Measurements from ENCODE around the gene TIMM50.

Gene TIMM50

DNA sequence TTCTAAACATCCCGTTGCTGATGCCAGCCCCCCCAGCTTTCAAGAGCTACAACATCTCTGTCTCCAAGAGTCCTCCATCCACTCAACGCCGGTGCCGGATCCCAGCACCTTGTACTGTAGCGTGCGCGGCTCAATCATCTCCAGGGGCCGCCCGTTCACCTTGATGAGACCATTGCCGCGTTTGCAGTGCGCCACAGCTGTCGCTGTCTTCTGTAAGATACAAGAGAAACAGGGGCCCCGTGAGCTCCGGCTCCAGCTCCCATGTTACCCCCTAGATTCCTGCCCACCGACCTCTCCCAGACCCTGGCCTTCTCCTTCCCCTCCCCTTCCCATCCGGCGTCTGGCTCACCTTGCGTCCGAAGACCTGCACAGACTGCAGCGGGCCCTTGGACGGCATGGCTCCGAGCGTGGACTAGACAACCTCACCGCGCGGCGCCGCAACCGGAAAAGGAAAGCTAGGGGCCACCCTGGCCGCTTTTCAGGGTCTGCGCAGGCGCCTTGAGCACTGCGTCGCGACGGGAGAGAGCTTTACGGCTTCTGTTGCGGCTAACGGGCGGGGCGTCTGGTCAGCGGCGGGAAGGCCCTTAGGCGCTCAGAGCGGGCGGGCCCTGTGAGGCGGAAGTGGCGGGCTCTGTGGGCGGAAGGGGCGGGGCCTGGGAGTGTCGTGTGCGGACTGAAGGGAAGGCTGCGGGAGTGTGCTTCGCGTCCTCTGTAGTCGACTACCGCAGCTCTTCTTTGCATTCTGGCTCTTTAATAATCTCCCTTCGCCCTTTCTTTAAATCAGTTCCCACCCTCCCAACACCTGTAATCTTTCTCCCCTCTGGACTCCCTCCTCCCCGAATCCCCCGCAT lies 44.9 kb upstream of the TIMM50 start, which contains the start of gene RPS16:
Gene RPS16 (minus strand): TSS at position 451 of the 851 bp plus-strand sequence. CDS start 54 bp downstream, at position 397.
- TF ChIP-seq, protein P1, sequence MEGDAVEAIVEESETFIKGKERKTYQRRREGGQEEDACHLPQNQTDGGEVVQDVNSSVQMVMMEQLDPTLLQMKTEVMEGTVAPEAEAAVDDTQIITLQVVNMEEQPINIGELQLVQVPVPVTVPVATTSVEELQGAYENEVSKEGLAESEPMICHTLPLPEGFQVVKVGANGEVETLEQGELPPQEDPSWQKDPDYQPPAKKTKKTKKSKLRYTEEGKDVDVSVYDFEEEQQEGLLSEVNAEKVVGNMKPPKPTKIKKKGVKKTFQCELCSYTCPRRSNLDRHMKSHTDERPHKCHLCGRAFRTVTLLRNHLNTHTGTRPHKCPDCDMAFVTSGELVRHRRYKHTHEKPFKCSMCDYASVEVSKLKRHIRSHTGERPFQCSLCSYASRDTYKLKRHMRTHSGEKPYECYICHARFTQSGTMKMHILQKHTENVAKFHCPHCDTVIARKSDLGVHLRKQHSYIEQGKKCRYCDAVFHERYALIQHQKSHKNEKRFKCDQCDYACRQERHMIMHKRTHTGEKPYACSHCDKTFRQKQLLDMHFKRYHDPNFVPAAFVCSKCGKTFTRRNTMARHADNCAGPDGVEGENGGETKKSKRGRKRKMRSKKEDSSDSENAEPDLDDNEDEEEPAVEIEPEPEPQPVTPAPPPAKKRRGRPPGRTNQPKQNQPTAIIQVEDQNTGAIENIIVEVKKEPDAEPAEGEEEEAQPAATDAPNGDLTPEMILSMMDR (IDR thresholded peaks at IDR 0.05; ENCODE audit: low read depth, low read length): no peak
- TF ChIP-seq POLR2A (IDR thresholded peaks at IDR 0.05; ENCODE audit: extremely low read depth, insufficient read length) (peak; percentile 91), MYC (IDR thresholded peaks at IDR 0.05; ENCODE audit: low read depth, low read length) (peak; percentile 84), MAX (IDR thresholded peaks at IDR 0.05; ENCODE audit: low read depth, low read length) (peak; percentile 76)
- peak; percentile 95 for DNase-seq (ENCODE audit: low read depth)
- peak within 1 kb of the TSS; percentile 96 for H3K4me3 ChIP-seq (ENCODE audit: low read depth, low read length)

GRCh38 chr19:39436350-39436716 lies 44.3 kb upstream of the TIMM50 start:
- no peak for DNase-seq (ENCODE audit: low read depth)
- peak overlapping the region; percentile 78 for H3K4me3 ChIP-seq (ENCODE audit: low read depth, low read length)
- TF ChIP-seq POLR2A (IDR thresholded peaks at IDR 0.05; ENCODE audit: extremely low read depth, insufficient read length): no peak
- TF ChIP-seq MAX (IDR thresholded peaks at IDR 0.05; ENCODE audit: low read depth, low read length): no peak

DNA sequence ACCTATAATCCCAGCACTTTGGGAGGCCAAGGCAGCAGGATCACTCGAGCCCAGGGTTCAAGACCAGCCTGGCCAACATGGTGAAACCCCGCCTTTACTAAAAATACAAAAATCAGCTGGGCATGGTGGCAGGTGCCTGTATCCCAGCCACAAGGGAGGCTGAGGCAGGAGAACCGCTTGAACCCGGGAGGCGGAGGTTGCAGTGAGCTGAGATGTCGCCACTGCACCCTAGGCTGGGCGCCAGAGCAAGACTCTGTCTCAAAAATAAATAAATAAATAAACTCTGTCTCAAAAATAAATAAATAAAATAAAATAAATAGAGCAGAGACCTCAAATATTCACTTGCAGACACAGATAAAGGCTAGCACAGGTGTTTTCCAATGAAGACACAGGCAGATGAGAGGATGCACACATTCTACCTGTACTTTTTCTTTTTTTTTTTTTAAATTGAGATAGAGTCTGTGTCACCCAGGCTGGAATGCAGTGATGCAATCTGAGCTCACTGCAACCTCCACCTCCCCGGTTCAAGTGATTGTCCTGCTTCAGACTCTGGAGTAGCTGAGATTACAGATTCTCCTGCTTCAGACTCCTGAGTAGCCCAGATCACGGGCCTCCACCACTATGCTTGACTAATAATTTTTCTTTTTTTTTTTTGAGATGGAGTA lies 42.2 kb upstream of the TIMM50 start:
- H3K4me3 ChIP-seq (ENCODE audit: low read depth, low read length): no peak overlapping the region
- no peak for DNase-seq (ENCODE audit: low read depth)
- TF ChIP-seq POLR2A (IDR thresholded peaks at IDR 0.05; ENCODE audit: extremely low read depth, insufficient read length) (no peak), MAX (IDR thresholded peaks at IDR 0.05; ENCODE audit: low read depth, low read length) (no peak), MYC (IDR thresholded peaks at IDR 0.05; ENCODE audit: low read depth, low read length) (no peak)
- TF ChIP-seq, protein P1 (IDR thresholded peaks at IDR 0.05; ENCODE audit: low read depth, low read length): no peak

DNA sequence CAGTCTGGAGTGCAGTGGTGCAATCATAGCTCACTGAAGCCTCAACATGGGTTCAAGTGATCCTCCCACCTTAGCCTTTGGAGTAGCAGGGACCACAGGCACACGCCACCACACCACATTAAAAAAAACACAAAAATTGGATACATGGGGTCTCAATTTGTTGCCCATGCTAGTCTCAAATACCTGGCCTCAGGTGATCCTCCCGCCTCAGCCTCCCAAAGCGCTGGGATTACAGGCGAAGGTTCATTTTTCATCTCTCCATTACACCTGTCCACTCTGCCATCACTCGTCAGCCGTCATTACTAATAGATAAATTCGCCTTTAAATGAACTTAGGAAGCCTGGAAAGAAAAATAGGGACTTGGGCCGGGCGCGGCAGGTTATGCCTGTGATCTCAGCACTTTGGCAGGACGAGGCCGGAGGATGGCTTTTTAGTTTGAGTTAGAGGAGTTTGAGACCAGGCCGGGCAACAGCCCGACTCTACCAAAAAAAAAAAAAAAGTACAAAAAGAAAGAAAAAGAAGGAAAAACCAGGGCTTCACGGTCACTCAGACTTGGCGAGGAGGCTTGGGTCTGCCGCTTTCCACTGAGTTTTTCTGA lies 35.9 kb upstream of the TIMM50 start:
- peak; percentile 23 for DNase-seq (ENCODE audit: low read depth)
- H3K4me3 ChIP-seq (ENCODE audit: low read depth, low read length): peak overlapping the region; percentile 93
- TF ChIP-seq MAX (IDR thresholded peaks at IDR 0.05; ENCODE audit: low read depth, low read length) (no peak), POLR2A (IDR thresholded peaks at IDR 0.05; ENCODE audit: extremely low read depth, insufficient read length) (no peak), MYC (IDR thresholded peaks at IDR 0.05; ENCODE audit: low read depth, low read length) (no peak)
- TF ChIP-seq, protein P1 (IDR thresholded peaks at IDR 0.05; ENCODE audit: low read depth, low read length): no peak

DNA sequence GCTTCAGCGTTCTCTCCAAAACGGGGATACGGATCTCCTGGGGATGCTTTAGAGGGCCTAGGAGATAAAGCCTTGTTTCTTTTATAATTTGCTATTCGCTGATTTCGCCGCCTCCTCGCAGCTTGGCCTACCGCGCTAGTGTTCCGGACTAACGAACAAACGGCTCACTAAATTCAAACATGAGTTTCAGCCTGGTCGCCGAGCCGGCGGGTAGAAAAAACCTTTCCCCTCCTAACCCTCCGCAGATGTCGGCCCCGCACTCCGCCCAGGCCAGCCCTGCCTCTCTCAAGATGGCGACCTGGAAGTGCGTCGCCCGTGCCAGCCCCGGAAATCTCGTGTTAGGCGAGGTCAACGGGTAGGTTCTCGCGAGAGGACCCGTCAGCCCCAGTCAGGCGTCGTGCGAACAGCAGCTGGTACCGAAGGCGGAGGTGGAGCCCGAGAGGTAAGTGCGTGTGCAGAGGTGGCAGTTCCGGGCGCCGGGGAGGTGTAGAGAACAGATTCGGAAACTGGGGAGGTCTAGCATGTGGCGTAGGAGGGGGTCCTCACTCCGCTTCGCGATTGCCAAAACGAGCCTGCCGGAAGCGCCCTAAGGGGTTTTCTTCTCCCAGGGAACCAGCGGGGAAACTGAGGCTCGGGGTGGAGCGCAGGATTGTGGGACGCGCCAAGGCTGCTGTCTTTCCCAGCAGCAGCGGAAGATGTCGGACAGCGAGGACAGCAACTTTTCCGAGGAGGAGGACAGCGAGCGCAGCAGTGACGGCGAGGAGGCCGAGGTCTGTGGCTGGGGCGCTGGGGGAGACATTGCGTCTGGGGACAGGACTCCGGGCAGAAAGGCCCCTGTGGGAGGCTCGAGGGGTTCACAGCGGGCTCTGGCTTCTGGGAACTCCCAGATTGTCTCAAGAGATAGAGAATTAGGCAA lies 35.2 kb upstream of the TIMM50 start, which contains the start of gene SUPT5H:
Gene SUPT5H (plus strand): TSS at position 387 of the 916 bp plus-strand sequence. CDS start 309 bp downstream, at position 696.
- H3K4me3 ChIP-seq (ENCODE audit: low read depth, low read length): peak within 1 kb of the TSS; percentile 93
- TF ChIP-seq, protein P1 (IDR thresholded peaks at IDR 0.05; ENCODE audit: low read depth, low read length): no peak
- TF ChIP-seq MAX (IDR thresholded peaks at IDR 0.05; ENCODE audit: low read depth, low read length) (peak; percentile 87), MYC (IDR thresholded peaks at IDR 0.05; ENCODE audit: low read depth, low read length) (peak; percentile 71; the same call in 1 of the 2 replicates), POLR2A (IDR thresholded peaks at IDR 0.05; ENCODE audit: extremely low read depth, insufficient read length) (peak; percentile 80)
- DNase-seq (ENCODE audit: low read depth): peak; percentile 95
